Activated gamma-delta T cell (primary cell): ENCODE measurements around the gene THOC6.
"Not testable (repeated sequence)": the region's sequence is repeated elsewhere in the genome, so short reads cannot be mapped to it uniquely, and the experiment has no call there.

ENCODE experiments used
- DNase-seq: peaks from one replicate; lab custom pipeline; 2025; lab: John Stamatoyannopoulos, UW

Gene THOC6

DNA sequence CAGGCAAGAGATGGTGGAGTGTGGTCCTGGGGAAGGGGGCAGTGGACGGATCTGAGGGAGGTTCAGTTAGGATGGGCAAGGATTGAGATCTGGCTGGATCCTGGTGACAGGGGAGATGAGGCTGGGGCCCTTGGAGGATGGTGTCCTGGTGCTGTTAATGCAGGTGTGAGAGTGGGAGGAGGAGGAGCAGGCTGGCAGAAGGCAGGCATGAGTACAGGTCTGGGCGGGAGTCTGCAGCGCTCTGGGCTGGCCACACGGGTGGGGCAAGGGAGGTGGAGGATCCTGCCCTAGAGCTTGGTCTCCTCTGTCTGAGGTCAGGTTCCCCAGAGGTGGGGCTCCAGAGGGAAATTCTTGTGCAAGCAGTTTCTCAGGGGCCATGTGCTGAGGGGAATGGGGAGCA, 48.3 kb downstream of the THOC6 start:
- not testable (repeated sequence) for DNase-seq

DNA sequence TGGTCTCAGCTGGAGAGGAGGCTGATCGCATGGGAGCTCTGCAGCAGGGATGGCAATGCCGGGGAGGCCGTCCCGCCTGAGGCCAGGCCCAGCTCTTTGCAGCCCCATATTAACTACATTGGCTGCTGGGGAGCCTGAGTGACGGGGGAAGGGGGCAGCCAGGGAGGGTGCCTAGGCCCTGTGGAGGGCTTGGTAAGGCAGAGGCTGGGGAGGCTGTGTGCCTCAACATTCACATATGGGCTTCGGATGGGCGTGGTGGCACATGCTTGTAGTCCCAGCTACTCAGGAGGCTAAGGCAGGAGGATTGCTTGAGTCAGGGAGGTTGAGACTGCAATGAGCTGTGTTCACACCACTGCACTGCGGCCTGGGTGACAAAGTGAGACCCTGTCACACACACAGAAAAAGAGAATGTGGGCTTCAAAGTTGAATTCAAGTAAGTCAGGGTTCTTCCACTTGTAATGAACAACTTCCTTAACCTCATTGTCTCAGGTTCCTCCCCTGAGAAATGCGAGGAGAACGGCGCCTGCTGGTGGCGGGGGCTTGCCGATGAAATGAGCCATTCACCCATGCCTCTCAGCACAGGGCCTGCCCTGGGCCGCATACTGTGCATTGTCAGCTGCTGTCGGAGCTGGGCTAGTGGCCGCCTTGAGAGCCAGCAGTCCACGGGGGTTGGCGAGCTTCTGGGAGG, 48.9 kb downstream of the THOC6 start:
- not testable (repeated sequence) for DNase-seq

DNA sequence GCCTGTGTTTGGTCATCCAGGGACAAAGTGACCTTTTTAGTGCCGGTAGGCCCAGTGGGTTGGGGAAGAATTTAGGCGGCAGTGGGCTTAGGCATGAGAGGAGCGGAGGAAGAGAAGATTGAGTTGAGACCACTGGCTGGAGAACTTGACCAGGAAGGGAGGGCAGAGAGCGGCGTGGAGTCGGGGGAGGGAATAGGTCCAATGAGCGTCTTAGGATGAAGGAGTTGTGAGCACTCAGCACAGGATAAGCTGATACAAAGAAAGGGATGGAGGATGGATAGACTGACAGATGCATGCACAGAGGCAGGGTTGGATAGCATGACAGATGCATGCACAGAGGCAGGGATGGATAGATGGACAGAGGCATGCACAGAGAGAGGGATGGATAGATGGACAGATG, 49.6 kb downstream of the THOC6 start:
- DNase-seq = no peak

DNA sequence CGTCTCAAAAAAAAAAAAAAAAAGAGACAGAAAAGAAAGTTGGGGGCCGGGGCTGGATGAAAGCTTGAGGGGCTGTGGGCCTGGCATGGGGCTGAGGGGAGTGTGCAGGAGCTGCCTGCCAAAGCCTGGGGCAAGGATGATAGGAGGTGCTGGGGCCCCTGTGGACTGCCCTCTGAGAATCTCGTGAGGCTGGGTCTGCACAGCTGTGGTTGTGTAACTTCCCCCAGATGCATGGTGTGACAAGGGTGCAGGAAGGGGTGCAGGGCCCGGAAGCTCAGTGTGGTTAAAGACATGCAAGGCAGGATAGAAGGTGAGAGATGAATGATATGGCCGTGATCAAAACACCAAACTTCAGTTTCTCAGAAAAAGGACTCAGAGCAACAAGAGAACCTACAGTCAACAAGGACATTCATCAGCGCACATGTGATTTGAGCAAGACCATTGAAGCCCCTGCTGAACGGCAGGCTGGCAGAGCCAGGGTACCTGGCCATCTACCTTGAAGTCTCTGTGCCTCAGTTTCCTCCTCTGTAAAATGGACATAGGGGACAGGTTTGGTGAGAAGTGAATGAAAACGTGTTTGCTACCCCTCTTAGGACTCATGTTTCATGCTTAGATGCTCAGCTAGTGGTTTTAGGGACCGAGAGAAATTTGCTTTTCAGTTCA, 51.2 kb downstream of the THOC6 start:
- DNase-seq = no peak

DNA sequence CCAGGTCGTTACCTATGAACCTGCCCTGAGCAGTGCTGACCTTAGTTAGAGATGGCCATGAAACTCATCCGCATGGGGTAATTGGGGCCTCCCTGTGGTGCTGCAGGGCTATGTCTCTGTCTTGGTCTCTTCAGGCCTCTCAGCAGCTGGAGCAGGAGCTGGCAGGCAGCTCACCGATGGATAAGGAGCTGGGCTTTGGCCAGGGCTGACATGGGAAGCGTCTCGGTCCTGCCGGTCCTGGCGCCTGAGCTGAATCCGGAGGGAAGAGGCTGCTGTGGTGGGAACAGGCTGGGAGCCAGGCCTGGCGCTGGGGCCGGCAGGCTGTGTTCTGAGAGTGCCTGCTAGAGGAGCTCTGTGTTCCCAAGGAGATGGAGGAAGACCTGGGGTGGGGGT, 51.7 kb downstream of the THOC6 start:
- no peak for DNase-seq

DNA sequence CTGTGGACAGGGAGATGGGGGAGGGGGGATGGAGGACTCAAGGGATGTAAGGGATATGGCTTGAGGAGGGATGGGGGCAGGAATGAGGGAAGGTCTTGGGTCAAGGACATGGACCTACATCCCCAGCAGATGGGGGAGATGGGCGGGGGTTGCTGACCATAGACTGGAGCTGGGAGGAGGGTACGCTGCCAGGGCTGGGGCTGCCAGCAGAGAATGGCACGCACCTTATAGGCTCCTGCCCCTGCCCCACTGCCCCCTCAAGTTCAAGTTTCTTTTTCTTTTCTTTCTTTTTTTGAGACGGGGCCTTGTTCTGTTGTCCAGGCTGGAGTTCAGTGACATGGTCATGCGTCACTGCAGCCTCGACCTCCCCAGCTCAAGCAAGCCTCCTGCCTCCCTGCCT, 52.1 kb downstream of the THOC6 start:
- DNase-seq = not testable (repeated sequence)

DNA sequence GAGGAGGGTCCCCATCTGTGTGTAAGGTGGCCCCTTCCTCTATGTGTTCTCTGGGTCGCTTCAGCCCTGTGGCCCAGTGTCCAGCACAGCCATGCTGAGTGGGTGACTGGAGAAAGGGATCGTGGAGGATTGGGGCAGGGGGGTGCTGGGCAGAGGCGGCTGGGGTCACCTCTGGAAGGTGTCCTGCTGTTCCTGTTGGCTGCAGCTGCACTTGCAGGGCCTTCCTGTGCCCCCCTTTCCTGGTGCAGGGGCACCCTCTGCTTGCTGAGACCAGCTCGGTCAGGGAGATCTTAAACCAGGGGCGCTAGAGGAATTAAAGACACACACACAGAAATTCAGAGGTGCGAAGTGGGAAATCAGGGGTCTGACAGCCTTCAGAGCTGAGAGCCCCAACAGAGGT, 52.7 kb downstream of the THOC6 start:
- no peak for DNase-seq
